Body of pancreas (tissue), 4 donors: ENCODE results near the gene SORT1.

Experiments used
- POLR2A ChIP-seq, 3 donors: fragments of 450-650 bp; IDR thresholded peaks; one replicate each; pipeline ENCODE4 v1.6.1; 2016; ENCODE audit warnings: antibody characterized with exemption in 3 of 3, mild to moderate bottlenecking in 2 of 3
- TF ChIP-seq, protein P1 (sequence below), 7 experiments: fragments of 450-650 bp in 4 of 7; fragments of 200-600 bp in 3 of 7; sonication (generic) in 3 of 7; IDR thresholded peaks; one replicate each; pipeline ENCODE4 v1.5.1; 2016 to 2019; ENCODE audit warnings: antibody characterized with exemption in 7 of 7

DNA sequence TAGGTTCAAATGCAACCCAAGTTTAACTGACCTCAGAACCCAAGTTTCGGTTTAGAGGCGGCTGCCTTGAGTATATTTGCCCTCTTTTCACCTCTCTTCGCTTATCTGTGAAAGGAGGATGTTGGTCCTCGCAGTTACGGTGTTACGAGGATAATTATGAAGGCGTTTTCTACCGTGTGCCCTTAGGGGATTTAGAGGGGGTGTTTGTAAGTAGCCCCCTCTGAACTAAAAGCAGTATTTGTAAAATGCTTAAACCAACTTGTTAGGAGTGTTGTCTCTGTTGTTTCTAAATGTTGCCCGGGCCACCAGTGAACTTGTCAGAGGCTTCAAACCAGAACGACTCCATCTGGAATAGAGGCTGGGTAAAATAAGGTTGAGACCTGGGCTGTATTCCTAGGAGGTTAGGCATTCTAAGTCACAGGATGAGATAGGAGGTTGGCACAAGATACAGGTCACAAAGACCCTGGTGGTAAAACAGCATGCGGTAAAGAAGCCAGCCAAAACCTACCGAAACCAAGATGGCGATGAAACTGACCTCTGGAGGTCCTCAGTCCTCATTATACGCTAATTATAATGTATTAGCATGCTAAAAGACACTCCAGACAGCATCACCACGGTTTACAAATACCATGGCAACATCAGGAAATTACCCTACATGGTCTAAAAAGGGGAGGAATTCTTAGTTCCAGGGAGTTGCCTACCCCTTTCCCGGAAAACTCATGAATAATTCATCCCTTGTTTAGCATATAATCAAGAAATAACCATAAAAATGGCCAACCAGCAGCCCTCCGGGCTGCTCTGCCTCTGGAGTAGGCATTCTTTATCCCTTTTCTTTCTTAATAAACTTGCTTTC, 113.7 kb downstream of the SORT1 start:
- no peak for TF ChIP-seq POLR2A (IDR thresholded peaks at IDR 0.05)
- TF ChIP-seq, protein P1, sequence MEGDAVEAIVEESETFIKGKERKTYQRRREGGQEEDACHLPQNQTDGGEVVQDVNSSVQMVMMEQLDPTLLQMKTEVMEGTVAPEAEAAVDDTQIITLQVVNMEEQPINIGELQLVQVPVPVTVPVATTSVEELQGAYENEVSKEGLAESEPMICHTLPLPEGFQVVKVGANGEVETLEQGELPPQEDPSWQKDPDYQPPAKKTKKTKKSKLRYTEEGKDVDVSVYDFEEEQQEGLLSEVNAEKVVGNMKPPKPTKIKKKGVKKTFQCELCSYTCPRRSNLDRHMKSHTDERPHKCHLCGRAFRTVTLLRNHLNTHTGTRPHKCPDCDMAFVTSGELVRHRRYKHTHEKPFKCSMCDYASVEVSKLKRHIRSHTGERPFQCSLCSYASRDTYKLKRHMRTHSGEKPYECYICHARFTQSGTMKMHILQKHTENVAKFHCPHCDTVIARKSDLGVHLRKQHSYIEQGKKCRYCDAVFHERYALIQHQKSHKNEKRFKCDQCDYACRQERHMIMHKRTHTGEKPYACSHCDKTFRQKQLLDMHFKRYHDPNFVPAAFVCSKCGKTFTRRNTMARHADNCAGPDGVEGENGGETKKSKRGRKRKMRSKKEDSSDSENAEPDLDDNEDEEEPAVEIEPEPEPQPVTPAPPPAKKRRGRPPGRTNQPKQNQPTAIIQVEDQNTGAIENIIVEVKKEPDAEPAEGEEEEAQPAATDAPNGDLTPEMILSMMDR (IDR thresholded peaks at IDR 0.05): no peak
